Endothelial cell of umbilical vein (primary cell): Measurements from ENCODE around the gene NSMCE1. TPM values are rescaled to one million over a fixed set of nuclear protein-coding genes. Genes with fewer than 3 reads are reported as not detected.

Source experiments
- BruUV-seq: library from RNA; stranded (reverse); fragments of 400-500 nt; replicated peaks from 2 replicates; lab custom pipeline; 2021; lab: Mats Ljungman, UMichigan
- CTCF ChIA-PET: fragments of 300-600, 350-600 bp; sonication (Branson Sonifier 250); formaldehyde crosslinking; loops from one replicate; lab custom pipeline; 2021; ENCODE audit warnings: antibody characterized with exemption, inconsistent platforms; lab: Charles Lee
- POLR2A ChIA-PET: fragments of 300-600, 350-600 bp; sonication (Branson Sonifier 250); formaldehyde crosslinking; loops from one replicate; lab custom pipeline; 2021; ENCODE audit warnings: antibody characterized with exemption, inconsistent platforms; lab: Charles Lee
- DNase-seq: peaks from one replicate; pipeline ENCODE4 v3.0.0-alpha.2; 2011; ENCODE audit warnings: low read depth, low spot score
- FAIRE-seq: peaks from 2 replicates; lab custom pipeline; 2011; peaks lifted over from hg19 to GRCh38; lab: Jason Lieb, UNC
- H2AFZ ChIP-seq: 2 replicates; pipeline ENCODE4 v1.6.0; 2012; ENCODE audit warnings: low read depth, low read length, control low read depth, inconsistent platforms
- H3K27ac ChIP-seq: 2 replicates; pipeline ENCODE4 v1.5.1; 2011; ENCODE audit warnings: low read depth, mild to moderate bottlenecking, control low read depth, low read length, moderate library complexity; ENCODE audit not compliant: insufficient read depth
- H3K27me3 ChIP-seq, 2 experiments: 2 replicates each; pipeline versions ENCODE4 v1.6.0 to v1.6.1; 2011; ENCODE audit warnings: low read length in 2 of 2, mixed read lengths in 1 of 2; ENCODE audit not compliant: control insufficient read depth in 2 of 2, insufficient read depth in 2 of 2
- H3K36me3 ChIP-seq, 2 experiments: 2 replicates in 1 of 2; 3 replicates in 1 of 2; pipeline ENCODE4 v1.5.1; 2011; ENCODE audit warnings: low read length in 2 of 2, mild to moderate bottlenecking in 1 of 2, moderate library complexity in 1 of 2; ENCODE audit not compliant: control insufficient read depth in 2 of 2, insufficient read depth in 2 of 2; ENCODE audit errors: extremely low read depth in 1 of 2
- H3K4me1 ChIP-seq: 3 replicates; pipeline ENCODE4 v1.5.1; 2011; ENCODE audit warnings: mild to moderate bottlenecking, low read length; ENCODE audit not compliant: control insufficient read depth, insufficient read depth; ENCODE audit errors: extremely low read depth
- H3K4me2 ChIP-seq: 2 replicates; pipeline ENCODE4 v1.6.1; 2011; ENCODE audit warnings: low read length, control low read depth, mixed read lengths; ENCODE audit not compliant: insufficient read depth
- H3K4me3 ChIP-seq, 3 experiments: fragments of 200-600 bp in 1 of 3; sonication (generic), shearing (Covaris generic) in 1 of 3; replicated peaks in 1 of 3; 2 replicates each; pipeline ENCODE4 v1.5.1; 2011 to 2016; ENCODE audit warnings: control low read depth in 3 of 3, low read length in 3 of 3, mild to moderate bottlenecking in 2 of 3, inconsistent platforms in 1 of 3, low read depth in 1 of 3, moderate library complexity in 1 of 3; ENCODE audit not compliant: insufficient read depth in 1 of 3
- H3K79me2 ChIP-seq: 2 replicates; pipeline ENCODE4 v1.6.0; 2012; ENCODE audit warnings: low read length, inconsistent platforms; ENCODE audit not compliant: control insufficient read depth, insufficient read depth
- H3K9ac ChIP-seq: replicated peaks from 2 replicates; pipeline ENCODE3; 2011; ENCODE audit warnings: low read length, control low read depth; ENCODE audit not compliant: insufficient read depth; ENCODE audit errors: extremely low read depth
- H3K9me1 ChIP-seq: replicated peaks from 3 replicates; pipeline ENCODE4 v1.6.0; 2011; ENCODE audit warnings: mild to moderate bottlenecking, low read length; ENCODE audit not compliant: control insufficient read depth, insufficient read depth; ENCODE audit errors: extremely low read depth
- H3K9me3 ChIP-seq: replicated peaks from 2 replicates; pipeline ENCODE4 v1.5.1; 2012; ENCODE audit warnings: low read length, inconsistent platforms; ENCODE audit not compliant: control insufficient read depth, insufficient read depth
- H4K20me1 ChIP-seq: replicated peaks from 2 replicates; pipeline ENCODE3; 2011; ENCODE audit warnings: mild to moderate bottlenecking, low read length; ENCODE audit not compliant: control insufficient read depth, insufficient read depth; ENCODE audit errors: extremely low read depth
- EZH2 ChIP-seq: IDR thresholded peaks from 2 replicates; pipeline ENCODE4 v1.6.1; 2012; ENCODE audit warnings: borderline replicate concordance, low read depth, mild to moderate bottlenecking, moderate library complexity, low read length, inconsistent platforms; ENCODE audit not compliant: severe bottlenecking
- FOS ChIP-seq: IDR thresholded peaks from 2 replicates; pipeline ENCODE4 v1.6.1; 2011; ENCODE audit warnings: mild to moderate bottlenecking, low read length, moderate library complexity, borderline replicate concordance; ENCODE audit not compliant: insufficient read depth
- GATA2 ChIP-seq: IDR thresholded peaks from 2 replicates; pipeline ENCODE4 v1.7.0; 2011; ENCODE audit warnings: low read depth, mild to moderate bottlenecking, moderate library complexity, mixed read lengths, low read length; ENCODE audit not compliant: insufficient read length, insufficient read depth
- JUN ChIP-seq: IDR thresholded peaks from 2 replicates; pipeline ENCODE4 v1.6.1; 2011; ENCODE audit warnings: borderline replicate concordance, low read depth; ENCODE audit not compliant: insufficient read length, insufficient read depth
- MYC ChIP-seq: IDR thresholded peaks from one replicate; pipeline ENCODE4 v1.6.1; 2011; ENCODE audit warnings: mild to moderate bottlenecking, low read depth, low read length
- POLR2A ChIP-seq: IDR thresholded peaks from 2 replicates; pipeline ENCODE4 v1.6.1; 2012; ENCODE audit warnings: low read depth, mild to moderate bottlenecking, control low read depth, low read length
- dilution Hi-C: fragments of 300-500 bp; cut with MboI; formaldehyde crosslinking; loops from one replicate; pipeline ENCODE4 v1.15.0; 2019; ENCODE audit warnings: low sequenced_read_pairs; ENCODE audit not compliant: extremely low pct_ligation_motif_present
- intact Hi-C: fragments of 100-400 bp; cut with micrococcal nuclease; formaldehyde crosslinking; loops from one replicate; pipeline ENCODE4 v1.10.0; 2022
- polyA plus RNA-seq, 4 experiments: library from polyadenylated mRNA; depleted of rRNA in 3 of 4; stranded (reverse) in 3 of 4; unstranded in 1 of 4; fragments of >200 nt; gene quantifications; 2 replicates each; pipeline versions ENCODE4 v1.2.1 to v1.2.3, GENCODE V29; 2011 to 2012; ENCODE audit warnings: missing spikeins in 1 of 4
- total RNA-seq: library from RNA; stranded (reverse); gene quantifications from 2 replicates; pipeline ENCODE4 v1.2.3, GENCODE V29; 2021
- TF ChIP-seq, protein P1 (sequence below), 2 donors: IDR thresholded peaks; 1 replicate in 1 of 2; 2 replicates in 1 of 2; pipeline ENCODE4 v1.5.1; 2011; ENCODE audit warnings: low read length in 2 of 2, mild to moderate bottlenecking in 2 of 2, moderate library complexity in 2 of 2, control low read depth in 1 of 2, inconsistent platforms in 1 of 2, low read depth in 1 of 2; ENCODE audit not compliant: insufficient read depth in 1 of 2; ENCODE audit errors: extremely low read depth in 1 of 2
- TF ChIP-seq, protein P2 (sequence below): IDR thresholded peaks from 2 replicates; pipeline ENCODE4 v1.6.1; 2011; ENCODE audit not compliant: insufficient read depth, insufficient read length

NSMCE1 gene
- total and polyA plus RNA-seq, 2 donors (not counting 3 experiments of a cell fraction or from before 2014, with no cell fraction given): 23.8 to 42.0 TPM

DNA sequence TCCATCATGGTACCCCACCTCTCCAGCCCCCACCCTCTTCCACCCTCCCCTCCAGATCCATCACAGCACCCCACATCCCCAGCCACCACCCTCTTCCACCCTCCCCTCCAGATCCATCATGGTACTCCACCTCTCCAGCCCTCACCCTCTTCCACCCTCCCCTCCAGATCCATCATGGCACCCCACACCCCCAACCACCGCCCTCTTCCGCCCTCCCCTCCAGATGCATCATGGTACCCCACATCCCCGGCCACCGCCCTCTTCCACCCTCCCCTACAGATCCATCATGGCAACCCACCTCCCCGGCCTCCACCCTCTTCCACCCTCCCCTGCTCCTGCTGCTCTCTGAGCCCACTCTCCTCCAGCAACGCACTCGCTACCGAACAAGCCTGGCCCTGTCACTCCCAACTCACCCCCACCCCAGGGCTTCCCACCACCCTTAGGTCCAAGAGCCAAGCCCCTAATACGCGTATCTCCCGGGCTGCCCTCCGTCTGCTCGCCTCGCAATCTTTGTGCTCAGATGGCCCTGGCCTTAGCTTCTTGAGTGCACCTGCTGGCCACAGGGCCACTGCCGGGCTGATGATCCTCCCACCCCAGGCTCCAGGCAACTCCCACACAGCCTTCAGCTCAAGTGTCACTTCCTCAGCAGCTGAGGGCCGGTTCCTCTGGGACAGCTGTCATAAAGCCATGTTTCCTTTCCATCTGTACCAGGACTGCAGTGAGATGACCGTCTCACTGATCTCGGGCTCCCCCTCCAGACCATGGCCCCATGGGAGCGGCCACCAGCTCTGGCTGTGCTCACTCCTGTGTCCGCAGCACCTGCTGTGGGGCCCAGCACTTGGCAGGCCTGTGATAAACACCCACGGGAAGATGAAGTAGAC, 39.7 kb downstream of the NSMCE1 start:
- ChIA-PET POLR2A (no interaction called here), CTCF (interaction anchor here (1.1 to 15.6 kb wide), 3 partner anchors 88 to 139 kb away, joined by 3 to 299 read pairs (median 3); no protein-coding TSS in a partner anchor)
- peaks cover 0 to 19% of the 10 kb centered on the region in 2 experiments for H3K36me3 ChIP-seq
- H3K9ac ChIP-seq: no peak overlapping the region
- H3K4me1 ChIP-seq: no peaks in the 10 kb centered on the region
- no peak overlapping the region for H3K27ac ChIP-seq
- intact Hi-C loops (no loop called here), dilution Hi-C loops (no loop called here)
- H3K9me3 ChIP-seq: no peaks in the 10 kb centered on the region
- FAIRE-seq: no peak
- no peaks in the 10 kb centered on the region for H3K27me3 ChIP-seq
- H2AFZ ChIP-seq: no peak overlapping the region
- H3K4me2 ChIP-seq: no peak overlapping the region
- TF ChIP-seq MYC (no peak), GATA2 (no peak), POLR2A (no peak), FOS (no peak), JUN (no peak), EZH2 (no peak)
- TF ChIP-seq, protein P1, sequence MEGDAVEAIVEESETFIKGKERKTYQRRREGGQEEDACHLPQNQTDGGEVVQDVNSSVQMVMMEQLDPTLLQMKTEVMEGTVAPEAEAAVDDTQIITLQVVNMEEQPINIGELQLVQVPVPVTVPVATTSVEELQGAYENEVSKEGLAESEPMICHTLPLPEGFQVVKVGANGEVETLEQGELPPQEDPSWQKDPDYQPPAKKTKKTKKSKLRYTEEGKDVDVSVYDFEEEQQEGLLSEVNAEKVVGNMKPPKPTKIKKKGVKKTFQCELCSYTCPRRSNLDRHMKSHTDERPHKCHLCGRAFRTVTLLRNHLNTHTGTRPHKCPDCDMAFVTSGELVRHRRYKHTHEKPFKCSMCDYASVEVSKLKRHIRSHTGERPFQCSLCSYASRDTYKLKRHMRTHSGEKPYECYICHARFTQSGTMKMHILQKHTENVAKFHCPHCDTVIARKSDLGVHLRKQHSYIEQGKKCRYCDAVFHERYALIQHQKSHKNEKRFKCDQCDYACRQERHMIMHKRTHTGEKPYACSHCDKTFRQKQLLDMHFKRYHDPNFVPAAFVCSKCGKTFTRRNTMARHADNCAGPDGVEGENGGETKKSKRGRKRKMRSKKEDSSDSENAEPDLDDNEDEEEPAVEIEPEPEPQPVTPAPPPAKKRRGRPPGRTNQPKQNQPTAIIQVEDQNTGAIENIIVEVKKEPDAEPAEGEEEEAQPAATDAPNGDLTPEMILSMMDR (IDR thresholded peaks at IDR 0.05; ENCODE audit: extremely low read depth in 1 of 2, insufficient read depth in 1 of 2, low read depth in 1 of 2, low read length in 2 of 2): no peak
- TF ChIP-seq, protein P2, sequence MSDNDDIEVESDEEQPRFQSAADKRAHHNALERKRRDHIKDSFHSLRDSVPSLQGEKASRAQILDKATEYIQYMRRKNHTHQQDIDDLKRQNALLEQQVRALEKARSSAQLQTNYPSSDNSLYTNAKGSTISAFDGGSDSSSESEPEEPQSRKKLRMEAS: no peak
- no peaks in the 10 kb centered on the region for H3K9me1 ChIP-seq
- no TSS peak for BruUV-seq
- DNase-seq: no peak
- no peak overlapping the region for H3K4me3 ChIP-seq
- no peaks in the 10 kb centered on the region for H3K79me2 ChIP-seq
- H4K20me1 ChIP-seq: no peaks in the 10 kb centered on the region
